HK-2 (cell line): ENCODE results near the gene GHDC.
"Not testable (repeated sequence)": the region's sequence is repeated elsewhere in the genome, so short reads cannot be mapped to it uniquely, and the experiment has no call there.

Experiments
- DNase-seq: peaks from one replicate; pipeline ENCODE4 v3.0.0-alpha.2; 2018; ENCODE audit not compliant: unreplicated experiment

GHDC gene

DNA sequence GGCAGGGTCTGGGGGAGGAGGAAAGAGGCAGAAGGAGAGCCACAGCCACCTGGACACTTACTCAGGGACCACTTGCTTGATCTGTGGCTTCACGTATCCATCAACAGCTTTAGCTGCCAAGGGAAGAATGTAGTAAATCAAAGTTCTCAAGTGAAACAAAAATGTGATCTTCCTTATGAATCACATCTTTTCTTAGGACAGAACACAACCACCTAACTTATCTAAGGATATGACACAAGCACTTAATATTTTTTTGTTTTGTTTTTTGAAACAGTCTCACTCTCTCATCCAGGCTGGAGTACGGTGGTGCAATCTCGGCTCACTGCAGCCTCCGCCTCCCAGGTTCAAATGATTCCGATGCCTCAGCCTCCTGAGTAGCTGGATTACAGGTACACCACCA lies 8.4 kb upstream of the GHDC start:
- no peak for DNase-seq

DNA sequence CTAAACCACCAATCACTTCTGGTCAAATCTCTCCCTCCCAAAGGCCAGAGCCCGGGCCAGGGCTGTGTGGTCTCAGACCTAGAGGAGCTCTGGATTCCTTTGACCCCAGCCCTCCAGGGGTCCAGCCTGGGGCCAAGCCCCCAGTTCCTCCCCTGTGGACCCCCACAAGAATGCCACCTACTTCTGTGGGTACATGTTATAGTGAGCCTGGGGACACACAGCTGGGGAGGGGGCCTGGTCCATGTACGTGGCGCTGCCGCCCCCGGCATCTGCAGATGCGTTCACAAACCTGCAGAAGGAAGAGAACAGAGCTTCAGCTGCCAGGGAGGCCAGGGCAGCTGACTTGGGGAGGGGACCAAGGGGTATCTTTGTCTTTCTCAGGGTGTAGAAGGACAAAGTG lies 7.9 kb upstream of the GHDC start:
- DNase-seq = no peak

- DNase-seq = no peak
Measured at GRCh38 chr17:42201458-42201772, 7.1 kb upstream of the GHDC start.

GRCh38 chr17:42200706-42201457 lies 6.6 kb upstream of the GHDC start:
- DNase-seq = no peak

GRCh38 chr17:42199416-42200011 lies 5.2 kb upstream of the GHDC start:
- DNase-seq = no peak

GRCh38 chr17:42198897-42199296 lies 4.6 kb upstream of the GHDC start:
- DNase-seq = no peak

- DNase-seq = no peak
Measured at GRCh38 chr17:42197564-42198156, 3.4 kb upstream of the GHDC start.

GRCh38 chr17:42193216-42193968 lies 902 bp downstream of the GHDC start:
- no peak for DNase-seq

GRCh38 chr17:42192189-42193126 lies 1.8 kb downstream of the GHDC start:
- DNase-seq = no peak

DNA sequence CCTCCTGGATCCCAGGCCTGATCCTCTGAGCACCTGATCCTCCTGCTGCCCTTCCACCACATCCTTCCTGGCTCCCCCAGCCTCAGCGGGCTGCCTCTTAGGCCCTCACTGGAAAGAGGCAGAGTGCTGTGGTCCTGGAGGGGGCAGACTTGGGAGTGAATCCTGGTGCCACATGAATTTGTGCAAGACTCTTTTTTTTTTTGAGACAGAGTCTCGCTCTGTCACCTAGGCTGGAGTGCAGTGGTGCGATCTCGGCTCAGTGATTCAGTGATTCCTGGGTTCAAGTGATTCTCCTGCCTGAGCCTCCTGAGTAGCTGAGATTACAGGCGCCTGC lies 3.1 kb downstream of the GHDC start:
- no peak for DNase-seq

- DNase-seq = no peak
Measured at GRCh38 chr17:42190491-42191274, 3.6 kb downstream of the GHDC start.

- no peak for DNase-seq
Measured at GRCh38 chr17:42189651-42189965, 4.7 kb downstream of the GHDC start.

DNA sequence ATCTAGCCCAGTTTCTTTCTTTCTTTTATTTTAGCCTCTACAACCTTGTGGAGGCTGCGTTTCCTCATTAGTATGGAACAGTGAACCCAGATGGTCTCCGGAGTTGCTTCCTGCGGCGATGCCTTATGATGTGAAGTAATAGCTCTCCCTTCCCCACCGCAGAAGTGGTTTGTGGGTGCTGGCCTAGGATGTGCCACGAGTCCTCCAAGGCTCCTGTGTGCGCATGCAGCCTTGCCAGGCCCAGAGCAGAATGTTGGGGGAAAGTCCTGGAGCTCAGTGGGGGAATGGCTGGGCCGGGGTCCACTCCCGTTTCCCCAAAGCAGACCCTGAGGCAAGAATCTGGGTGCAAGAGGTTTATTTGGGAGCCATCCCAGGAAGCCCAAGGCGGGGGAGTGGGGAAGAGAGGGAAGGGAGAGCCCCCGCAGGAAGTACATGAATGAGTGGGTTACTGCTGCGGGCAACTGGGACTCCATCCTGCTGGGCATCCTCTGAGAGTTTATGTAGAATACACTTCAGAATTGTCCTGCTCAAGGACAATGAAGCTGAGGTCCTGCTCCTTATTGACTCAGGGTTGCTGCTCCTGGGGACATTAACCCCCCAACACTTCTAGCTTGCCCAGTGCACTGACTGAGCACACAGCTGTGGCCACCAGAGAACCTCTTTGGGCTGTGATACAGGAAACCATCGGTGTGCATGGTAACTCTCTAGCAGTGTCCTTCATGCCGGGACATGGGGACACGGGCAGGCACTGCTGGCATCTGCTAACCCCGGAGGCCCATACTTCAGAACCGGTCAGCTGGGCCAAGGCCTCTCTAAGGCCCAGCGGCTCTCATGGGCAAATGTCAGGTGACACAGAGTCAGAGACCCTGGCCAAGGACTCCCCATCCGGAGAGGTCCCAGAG lies 5.3 kb downstream of the GHDC start:
- DNase-seq = no peak

GRCh38 chr17:42187833-42188232 lies 6.5 kb downstream of the GHDC start:
- DNase-seq = no peak

- not testable (repeated sequence) for DNase-seq
Measured at GRCh38 chr17:42186191-42186590, 8.1 kb downstream of the GHDC start.

GRCh38 chr17:42185621-42185930 lies 8.7 kb downstream of the GHDC start:
- DNase-seq = no peak

- no peak for DNase-seq
Measured at GRCh38 chr17:42184713-42185620, 9.3 kb downstream of the GHDC start, which contains the start of gene HCRT. TSS of gene HCRT (minus strand) at chr17:42185452. CDS start at chr17:42185365, 87 bp downstream.

GRCh38 chr17:42183741-42184711 lies 10.3 kb downstream of the GHDC start:
- DNase-seq = peak; percentile 70
